Pancreas (tissue), 10 donors: ENCODE measurements around the gene CMPK1. TPM values are rescaled to one million over a fixed set of nuclear protein-coding genes. Genes with fewer than 3 reads are reported as not detected.

Experiments
- ATAC-seq, 4 donors: fragments of 200-7000 bp; cut with Tn5 transposase; one replicate each; pipeline versions ENCODE4 v1.8.0 to v1.9.1; 2020; ENCODE audit warnings: mild to moderate bottlenecking in 4 of 4, moderate library complexity in 4 of 4
- DNase-seq, 6 donors: peaks; one replicate each; pipeline ENCODE4 v3.0.0-alpha.2; 2020
- FAIRE-seq: peaks from 2 replicates; lab custom pipeline; 2012; peaks lifted over from hg19 to GRCh38; lab: Jason Lieb, UNC
- H3K27ac ChIP-seq, 4 donors: fragments of 200-600 bp; sonication (generic); 1 replicate in 3 of 4; 2 replicates in 1 of 4; pipeline versions ENCODE4 v1.5.0 to v1.8.0; 2020
- H3K27me3 ChIP-seq, 4 donors: fragments of 200-600 bp; one replicate each; pipeline ENCODE4 v1.8.0; 2021
- H3K36me3 ChIP-seq, 3 donors: fragments of 200-600 bp; sonication (generic) in 1 of 3; one replicate each; pipeline versions ENCODE4 v1.5.0 to v1.8.0; 2020 to 2021
- H3K4me1 ChIP-seq, 3 donors: fragments of 200-600 bp; one replicate each; pipeline ENCODE4 v1.8.0; 2021
- H3K4me3 ChIP-seq, 4 donors: fragments of 200-600 bp; sonication (generic) in 2 of 4; one replicate each; pipeline versions ENCODE4 v1.5.0 to v1.8.0; 2020 to 2021
- H3K9me3 ChIP-seq, 4 donors: fragments of 200-600 bp; one replicate each; pipeline ENCODE4 v1.8.0; 2021
- WGBS, 2 donors: extraction: QIAGEN DNeasy Blood & Tissue Kit; methylation state at CpG; one replicate each; pipeline ENCODE4 v1.1.7; 2013; 5-methylcytosine and 5-hydroxymethylcytosine counted together
- intact Hi-C, 3 donors: fragments of 100-400 bp; cut with DNase I; formaldehyde crosslinking; loops; one replicate each; pipeline versions ENCODE4 v1.11.1 to v1.14.2; 2022
- polyA plus RNA-seq, 2 donors: library from polyadenylated mRNA; stranded (reverse); fragments of 200-250 nt; gene quantifications; one replicate each; pipeline ENCODE4 v1.2.3, GENCODE V29; 2013
- total RNA-seq, 6 donors: library from RNA; stranded (reverse); fragmentation: NEBNext Ultra II Directional in 4 of 6; extraction: Animal tissue kit (Norgen Biotek cat#: 25700) in 4 of 6; gene quantifications; one replicate each; pipeline versions ENCODE4 v1.2.1 to v1.2.4, GENCODE V29; 2021 to 2023
- TF ChIP-seq, protein P1 (sequence below), 4 donors: fragments of 200-600 bp; sonication (generic) in 3 of 4; IDR thresholded peaks; one replicate each; pipeline versions ENCODE4 v1.5.0 to v1.8.0; 2021; ENCODE audit warnings: antibody characterized with exemption in 4 of 4
- donor health status: healthy with polysubstance abuse.
- donor health status: DM: no; HTN: no; CAD: no; lungs with moderate emphysema.
- donor health status: DM: no; HTN: no; CAD: no.
- donor health status: control.
- donor health status: control.
- donor health status: Bipolar disorder and iron deficiency.
- donor health status: DM: yes; HTN: yes; CAD: no.
- donor health status: DM: no; HTN: no; CAD: no.
- donor health status: DM: no; HTN: no; CAD: no.
- donor health status: DM: yes; HTN: yes; CAD: no.

Gene CMPK1
- total and polyA plus RNA-seq, 8 donors: 43.8 to 93.0 (median 65.7) TPM

DNA sequence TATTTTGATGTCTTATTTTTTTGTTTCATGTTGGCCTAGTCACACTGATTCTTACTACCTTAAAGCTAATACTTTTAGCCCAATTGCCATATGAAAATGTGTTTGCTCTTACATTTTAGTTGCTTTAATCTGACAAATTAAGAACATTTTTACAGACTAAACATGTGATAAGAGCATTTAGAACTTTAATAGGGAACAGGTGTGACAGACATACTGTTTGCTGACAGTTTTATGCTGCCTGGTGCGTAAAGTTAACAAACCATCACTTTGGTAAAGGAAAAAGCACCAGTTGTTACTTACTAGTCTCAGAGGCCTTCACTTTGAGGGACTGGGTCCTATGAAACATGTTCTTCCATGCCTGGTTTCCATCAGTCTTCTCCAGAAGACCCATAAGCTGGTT, 14.7 kb downstream of the CMPK1 start:
- Histone ChIP-seq H3K27ac (no peak overlapping the region), H3K4me1 (peaks cover 0 to 16% (median 0%) of the 10 kb centered on the region in 3 donors), H3K27me3 (no peaks in the 10 kb centered on the region), H3K4me3 (no peak overlapping the region), H3K9me3 (no peaks in the 10 kb centered on the region), H3K36me3 (no peaks in the 10 kb centered on the region)
- DNase-seq (no peak), ATAC-seq (no peak), FAIRE-seq (no peak)
- TF ChIP-seq, protein P1, sequence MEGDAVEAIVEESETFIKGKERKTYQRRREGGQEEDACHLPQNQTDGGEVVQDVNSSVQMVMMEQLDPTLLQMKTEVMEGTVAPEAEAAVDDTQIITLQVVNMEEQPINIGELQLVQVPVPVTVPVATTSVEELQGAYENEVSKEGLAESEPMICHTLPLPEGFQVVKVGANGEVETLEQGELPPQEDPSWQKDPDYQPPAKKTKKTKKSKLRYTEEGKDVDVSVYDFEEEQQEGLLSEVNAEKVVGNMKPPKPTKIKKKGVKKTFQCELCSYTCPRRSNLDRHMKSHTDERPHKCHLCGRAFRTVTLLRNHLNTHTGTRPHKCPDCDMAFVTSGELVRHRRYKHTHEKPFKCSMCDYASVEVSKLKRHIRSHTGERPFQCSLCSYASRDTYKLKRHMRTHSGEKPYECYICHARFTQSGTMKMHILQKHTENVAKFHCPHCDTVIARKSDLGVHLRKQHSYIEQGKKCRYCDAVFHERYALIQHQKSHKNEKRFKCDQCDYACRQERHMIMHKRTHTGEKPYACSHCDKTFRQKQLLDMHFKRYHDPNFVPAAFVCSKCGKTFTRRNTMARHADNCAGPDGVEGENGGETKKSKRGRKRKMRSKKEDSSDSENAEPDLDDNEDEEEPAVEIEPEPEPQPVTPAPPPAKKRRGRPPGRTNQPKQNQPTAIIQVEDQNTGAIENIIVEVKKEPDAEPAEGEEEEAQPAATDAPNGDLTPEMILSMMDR (IDR thresholded peaks at IDR 0.05): no peak
- WGBS, 2 donors: 51 to 66% methylated on average over 1 of the region's 1 CpG
- intact Hi-C loops: no loop called here

DNA sequence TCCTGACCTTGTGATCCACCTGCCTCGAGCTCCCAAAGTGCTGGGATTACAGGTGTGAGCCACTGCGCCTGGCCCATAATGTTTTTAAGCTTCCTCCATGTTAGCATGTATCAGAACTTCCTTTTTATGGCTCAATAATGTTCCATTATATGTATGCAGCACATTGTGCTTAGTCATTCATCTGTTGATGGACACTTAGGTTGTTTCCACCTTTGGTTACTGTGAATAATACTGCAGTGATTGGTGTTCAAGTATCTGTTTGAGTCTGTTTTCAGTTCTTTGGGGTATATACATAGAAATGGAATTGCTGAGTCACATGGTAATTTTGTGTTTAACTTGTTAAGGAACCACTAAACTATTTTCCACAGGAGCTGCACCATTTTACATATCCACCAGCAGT, 17.7 kb downstream of the CMPK1 start:
- Histone ChIP-seq H3K27ac (no peak overlapping the region), H3K9me3 (no peaks in the 10 kb centered on the region), H3K36me3 (no peaks in the 10 kb centered on the region), H3K27me3 (no peaks in the 10 kb centered on the region), H3K4me1 (peaks cover 0 to 16% (median 0%) of the 10 kb centered on the region in 3 donors), H3K4me3 (no peak overlapping the region)
- WGBS, 2 donors: 97% methylated on average over 2 of the region's 2 CpGs
- ATAC-seq (no peak), FAIRE-seq (no peak), DNase-seq (no peak)
- intact Hi-C loops: no loop called here
- TF ChIP-seq, protein P1 (IDR thresholded peaks at IDR 0.05): no peak

DNA sequence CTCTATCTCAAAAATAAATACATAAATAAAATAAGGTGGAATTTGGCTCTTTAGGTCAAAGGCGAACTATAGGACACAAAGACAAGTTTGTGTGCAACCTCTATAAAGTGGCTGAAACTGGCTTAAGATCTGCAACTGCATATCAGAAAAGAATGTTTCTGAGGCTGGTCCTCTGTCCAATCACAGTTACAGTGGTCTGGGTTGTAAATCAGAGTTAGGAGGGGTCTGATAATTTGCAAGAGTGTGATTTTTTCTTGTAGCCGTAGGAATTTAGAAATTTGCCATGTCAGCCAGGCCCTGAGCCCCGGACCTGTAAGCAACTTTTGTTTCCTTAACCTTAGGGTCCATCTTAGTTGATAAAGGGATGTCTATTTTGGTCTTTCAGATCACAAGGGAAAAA, 27.8 kb downstream of the CMPK1 start:
- no peaks in the 10 kb centered on the region for H3K4me1 ChIP-seq
- no peak for DNase-seq
- FAIRE-seq: no peak
- 86 to 89% methylated on average over 3 of the region's 3 CpGs for WGBS, 2 donors
- intact Hi-C loops: no loop called here
- H3K9me3 ChIP-seq: no peaks in the 10 kb centered on the region
- ATAC-seq: no peak
- no peaks in the 10 kb centered on the region for H3K36me3 ChIP-seq
- H3K4me3 ChIP-seq: no peak overlapping the region
- H3K27me3 ChIP-seq: no peaks in the 10 kb centered on the region
- no peak overlapping the region for H3K27ac ChIP-seq
- TF ChIP-seq, protein P1 (IDR thresholded peaks at IDR 0.05): no peak

DNA sequence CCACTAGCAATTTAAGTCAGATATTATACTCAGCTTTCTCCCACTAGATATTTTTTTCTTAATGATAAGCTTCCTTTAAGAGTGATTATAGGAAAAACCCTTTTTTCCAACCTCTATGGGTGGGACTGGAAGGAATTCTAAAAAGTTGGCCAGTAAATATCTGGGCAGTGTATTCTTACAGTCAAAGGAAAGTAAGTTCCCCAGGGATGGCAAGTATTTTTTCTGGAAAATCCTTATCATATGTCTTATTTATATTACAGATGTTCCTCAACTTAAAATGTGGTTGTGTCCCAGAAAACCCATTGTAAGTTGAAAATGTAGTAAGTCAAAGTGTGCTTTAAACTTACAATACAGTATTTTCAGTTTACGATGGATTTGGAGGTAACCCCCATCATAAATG, 29.2 kb downstream of the CMPK1 start:
- WGBS, 2 donors: 96 to 97% methylated on average over 1 of the region's 1 CpG
- TF ChIP-seq, protein P1 (IDR thresholded peaks at IDR 0.05): no peak
- Histone ChIP-seq H3K36me3 (no peaks in the 10 kb centered on the region), H3K27me3 (no peaks in the 10 kb centered on the region), H3K4me1 (no peaks in the 10 kb centered on the region), H3K9me3 (no peaks in the 10 kb centered on the region), H3K27ac (no peak overlapping the region), H3K4me3 (no peak overlapping the region)
- FAIRE-seq (no peak), DNase-seq (no peak), ATAC-seq (no peak)
- intact Hi-C loops: no loop called here

- no peak for DNase-seq
- 95 to 98% methylated on average over 7 of the region's 7 CpGs for WGBS, 2 donors
- intact Hi-C loops: no loop called here
- Histone ChIP-seq H3K27me3 (no peaks in the 10 kb centered on the region), H3K27ac (no peak overlapping the region), H3K4me3 (no peak overlapping the region), H3K4me1 (no peaks in the 10 kb centered on the region), H3K9me3 (no peaks in the 10 kb centered on the region), H3K36me3 (peaks cover 0 to 18% (median 6%) of the 10 kb centered on the region in 3 donors)
- FAIRE-seq: no peak
- TF ChIP-seq, protein P1 (IDR thresholded peaks at IDR 0.05): no peak
- no peak for ATAC-seq
Observed at GRCh38 chr1:47367651-47368050, 34.1 kb downstream of the CMPK1 start.
